Measurements from ENCODE around the gene DHODH. TPM values are rescaled to one million over a fixed set of nuclear protein-coding genes. Genes with fewer than 3 reads are reported as not detected.

Gene DHODH
- total RNA-seq, 4 donors from 2014 or later, result 8.2 to 12.0 (median 9.3) TPM

DNA sequence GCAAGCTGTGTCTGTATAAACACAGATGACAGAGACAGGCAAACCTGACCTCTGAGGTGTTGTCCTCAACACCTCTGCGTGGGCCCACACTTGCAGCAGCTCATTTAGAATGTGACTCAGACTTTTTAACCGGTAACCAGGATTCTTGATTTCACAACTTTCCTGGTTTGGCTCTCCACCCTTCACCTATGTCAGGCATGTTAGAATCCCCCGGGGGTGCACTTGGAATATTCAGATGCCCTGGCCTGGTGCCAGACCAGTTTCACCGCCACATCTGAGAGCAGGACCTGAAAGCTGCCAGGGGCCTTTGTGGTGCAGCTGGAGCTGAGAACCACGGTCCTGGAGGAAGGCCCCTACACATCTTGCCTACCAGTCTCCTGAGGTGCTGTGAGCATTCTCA is 4.8 kb downstream of the DHODH start:
- WGBS, 2 donors, result 56 to 61% methylated on average over 5 of the region's 5 CpGs
- TF ChIP-seq EP300 (IDR thresholded peaks at IDR 0.05), result no peak
- TF ChIP-seq, protein P1, sequence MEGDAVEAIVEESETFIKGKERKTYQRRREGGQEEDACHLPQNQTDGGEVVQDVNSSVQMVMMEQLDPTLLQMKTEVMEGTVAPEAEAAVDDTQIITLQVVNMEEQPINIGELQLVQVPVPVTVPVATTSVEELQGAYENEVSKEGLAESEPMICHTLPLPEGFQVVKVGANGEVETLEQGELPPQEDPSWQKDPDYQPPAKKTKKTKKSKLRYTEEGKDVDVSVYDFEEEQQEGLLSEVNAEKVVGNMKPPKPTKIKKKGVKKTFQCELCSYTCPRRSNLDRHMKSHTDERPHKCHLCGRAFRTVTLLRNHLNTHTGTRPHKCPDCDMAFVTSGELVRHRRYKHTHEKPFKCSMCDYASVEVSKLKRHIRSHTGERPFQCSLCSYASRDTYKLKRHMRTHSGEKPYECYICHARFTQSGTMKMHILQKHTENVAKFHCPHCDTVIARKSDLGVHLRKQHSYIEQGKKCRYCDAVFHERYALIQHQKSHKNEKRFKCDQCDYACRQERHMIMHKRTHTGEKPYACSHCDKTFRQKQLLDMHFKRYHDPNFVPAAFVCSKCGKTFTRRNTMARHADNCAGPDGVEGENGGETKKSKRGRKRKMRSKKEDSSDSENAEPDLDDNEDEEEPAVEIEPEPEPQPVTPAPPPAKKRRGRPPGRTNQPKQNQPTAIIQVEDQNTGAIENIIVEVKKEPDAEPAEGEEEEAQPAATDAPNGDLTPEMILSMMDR (IDR thresholded peaks at IDR 0.05), result no peak
- TF ChIP-seq POLR2A (IDR thresholded peaks at IDR 0.05), result no peak
- Histone ChIP-seq H3K27me3 (no peaks in the 10 kb centered on the region), H3K27ac (peak overlapping the region in 2 of 4 donors; percentile 50 to 70), H3K4me3 (no peak overlapping the region), H3K4me1 (peaks cover 0 to 27% (median 0%) of the 10 kb centered on the region in 4 donors), H3K36me3 (peaks cover 0 to 61% (median 0%) of the 10 kb centered on the region in 3 donors), H3K9me3 (no peaks in the 10 kb centered on the region)
- DNase-seq (ENCODE audit: low spot score in 2 of 2), result no peak

DNA sequence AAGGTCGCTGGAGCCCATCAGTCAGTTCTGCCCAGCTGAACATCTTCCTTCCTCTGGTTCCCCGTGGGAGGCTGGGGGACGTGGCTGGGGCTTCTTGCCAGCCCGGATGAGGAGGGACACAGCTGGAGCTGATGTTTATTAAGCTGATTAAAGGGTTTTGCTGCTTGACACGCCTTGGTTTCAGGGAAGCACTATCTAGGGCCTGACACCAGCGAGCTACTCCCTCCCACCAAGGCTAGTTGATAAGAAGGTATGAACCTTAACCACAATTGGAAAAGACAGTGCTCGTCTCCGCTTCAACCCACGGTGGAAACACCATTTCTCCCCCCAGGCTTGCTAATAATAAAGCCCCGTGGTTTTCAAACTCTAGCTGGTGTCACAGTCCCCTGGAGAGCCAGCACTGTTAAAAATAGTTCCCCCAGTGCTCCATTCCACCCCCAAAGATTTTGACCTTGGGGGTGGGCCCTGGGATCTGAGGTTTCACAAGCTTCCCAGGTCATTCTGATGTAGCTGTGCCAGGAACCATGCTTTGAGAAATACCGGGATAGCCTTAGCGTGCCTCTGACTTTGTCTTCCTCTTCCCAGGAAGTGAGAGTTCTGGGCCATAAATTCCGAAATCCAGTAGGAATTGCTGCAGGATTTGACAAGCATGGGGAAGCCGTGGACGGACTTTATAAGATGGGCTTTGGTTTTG is 5.5 kb downstream of the DHODH start:
- Histone ChIP-seq H3K36me3 (peaks cover 0 to 67% (median 0%) of the 10 kb centered on the region in 3 donors), H3K9me3 (no peaks in the 10 kb centered on the region), H3K27ac (peak overlapping the region in 2 of 4 donors; percentile 50 to 70), H3K4me1 (peaks cover 0 to 27% (median 0%) of the 10 kb centered on the region in 4 donors), H3K4me3 (no peak overlapping the region), H3K27me3 (no peaks in the 10 kb centered on the region)
- DNase-seq (ENCODE audit: low spot score in 2 of 2), result no peak
- TF ChIP-seq EP300 (IDR thresholded peaks at IDR 0.05), result no peak
- TF ChIP-seq, protein P1 (IDR thresholded peaks at IDR 0.05), result no peak
- WGBS, 2 donors, result 60% methylated on average over 15 of the region's 15 CpGs

DNA sequence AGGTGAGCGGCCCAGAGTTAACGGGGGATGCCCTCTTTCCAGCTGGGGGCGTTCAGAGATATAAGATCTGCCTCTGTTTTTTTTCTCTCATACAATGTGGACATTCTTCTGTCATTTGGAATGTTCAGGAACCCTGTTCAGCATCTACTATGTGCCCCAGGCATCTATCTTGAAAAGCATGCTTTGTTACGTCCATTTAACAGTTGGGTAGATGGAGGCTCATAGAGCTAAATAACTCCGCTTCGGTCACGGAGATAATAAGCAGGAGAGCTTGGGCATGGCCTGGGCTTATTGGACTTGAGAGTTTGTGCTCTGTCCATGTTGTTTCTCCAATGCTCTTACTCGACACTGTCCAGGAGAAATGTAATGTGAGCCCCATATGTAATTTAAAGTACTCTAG is 6.1 kb downstream of the DHODH start:
- TF ChIP-seq POLR2A (IDR thresholded peaks at IDR 0.05), result no peak
- TF ChIP-seq EP300 (IDR thresholded peaks at IDR 0.05), result no peak
- TF ChIP-seq, protein P1 (IDR thresholded peaks at IDR 0.05), result no peak
- 80 to 84% methylated on average over 8 of the region's 8 CpGs for WGBS, 2 donors
- Histone ChIP-seq H3K4me1 (peaks cover 0 to 23% (median 0%) of the 10 kb centered on the region in 4 donors), H3K27ac (no peak overlapping the region), H3K9me3 (no peaks in the 10 kb centered on the region), H3K27me3 (no peaks in the 10 kb centered on the region), H3K36me3 (peaks cover 0 to 74% (median 0%) of the 10 kb centered on the region in 3 donors), H3K4me3 (no peak overlapping the region)
- no peak for DNase-seq (ENCODE audit: low spot score in 2 of 2)

DNA sequence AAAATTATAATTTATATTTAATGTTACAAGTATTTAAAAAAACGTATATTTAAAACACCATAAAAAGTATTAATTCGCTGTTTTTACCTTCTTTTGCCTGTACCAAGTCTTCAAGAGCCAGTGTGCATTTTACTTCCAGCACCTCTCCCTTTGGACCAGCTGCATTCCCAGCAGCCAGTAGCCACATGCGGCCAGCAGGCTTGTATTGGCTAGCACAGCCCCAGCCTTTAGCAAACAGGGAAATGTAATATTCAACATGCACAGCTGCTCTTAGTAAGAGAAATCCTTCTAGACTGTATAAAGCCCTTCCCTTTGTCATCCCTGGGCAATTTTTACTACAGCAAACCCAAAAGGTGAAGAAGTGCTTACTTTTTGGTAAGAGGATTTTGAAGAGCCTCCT is 6.6 kb downstream of the DHODH start:
- Histone ChIP-seq H3K4me3 (no peak overlapping the region), H3K4me1 (peaks cover 0 to 21% (median 0%) of the 10 kb centered on the region in 4 donors), H3K9me3 (no peaks in the 10 kb centered on the region), H3K36me3 (peaks cover 0 to 77% (median 0%) of the 10 kb centered on the region in 3 donors), H3K27ac (no peak overlapping the region), H3K27me3 (no peaks in the 10 kb centered on the region)
- TF ChIP-seq, protein P1 (IDR thresholded peaks at IDR 0.05), result no peak
- no peak for TF ChIP-seq POLR2A (IDR thresholded peaks at IDR 0.05)
- TF ChIP-seq EP300 (IDR thresholded peaks at IDR 0.05), result no peak
- no peak for DNase-seq (ENCODE audit: low spot score in 2 of 2)
- 86% methylated on average over 3 of the region's 3 CpGs for whole genome bisulfite sequencing, 2 donors

DNA sequence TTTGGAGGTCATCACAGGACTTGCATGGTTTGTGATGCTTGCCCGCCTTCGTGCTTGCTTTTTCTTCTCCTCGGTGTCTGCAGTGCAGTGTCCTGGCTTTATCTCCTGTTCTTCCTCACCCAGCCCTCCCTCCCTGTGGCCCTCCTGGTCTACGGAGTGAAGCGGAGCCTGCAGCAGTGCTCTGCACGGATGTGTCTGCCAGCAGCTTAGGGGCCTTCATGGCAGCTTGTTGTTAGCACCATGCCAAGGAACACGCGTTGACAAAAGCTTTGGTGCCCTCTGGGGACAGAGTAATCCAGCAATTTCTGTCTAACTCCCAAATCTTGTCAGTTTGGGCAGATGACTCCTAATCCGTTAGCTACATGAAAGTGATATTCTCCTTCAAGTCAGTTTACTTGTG is 9.9 kb downstream of the DHODH start:
- DNase-seq (ENCODE audit: low spot score in 2 of 2), result no peak
- Histone ChIP-seq H3K9me3 (no peaks in the 10 kb centered on the region), H3K27ac (no peak overlapping the region), H3K36me3 (peaks cover 0 to 91% (median 0%) of the 10 kb centered on the region in 3 donors), H3K4me3 (no peak overlapping the region), H3K27me3 (no peaks in the 10 kb centered on the region), H3K4me1 (peaks cover 0 to 14% (median 0%) of the 10 kb centered on the region in 4 donors)
- 87 to 89% methylated on average over 9 of the region's 9 CpGs for WGBS, 2 donors
- TF ChIP-seq EP300 (IDR thresholded peaks at IDR 0.05) (no peak), POLR2A (IDR thresholded peaks at IDR 0.05) (no peak)
- TF ChIP-seq, protein P1 (IDR thresholded peaks at IDR 0.05), result no peak

Data from tibial nerve (tissue), 4 donors.